Pancreas (tissue), 10 donors: ENCODE results near the gene KCNK5. TPM values are rescaled to one million over a fixed set of nuclear protein-coding genes. Genes with fewer than 3 reads are reported as not detected.

ENCODE experiments used
- ATAC-seq, 4 donors: fragments of 200-7000 bp; cut with Tn5 transposase; one replicate each; pipeline versions ENCODE4 v1.8.0 to v1.9.1; 2020; ENCODE audit warnings: mild to moderate bottlenecking in 4 of 4, moderate library complexity in 4 of 4
- DNase-seq, 6 donors: peaks; one replicate each; pipeline ENCODE4 v3.0.0-alpha.2; 2020
- FAIRE-seq: peaks from 2 replicates; lab custom pipeline; 2012; peaks lifted over from hg19 to GRCh38; lab: Jason Lieb, UNC
- H3K27ac ChIP-seq, 4 donors: fragments of 200-600 bp; sonication (generic); 1 replicate in 3 of 4; 2 replicates in 1 of 4; pipeline versions ENCODE4 v1.5.0 to v1.8.0; 2020
- H3K27me3 ChIP-seq, 4 donors: fragments of 200-600 bp; one replicate each; pipeline ENCODE4 v1.8.0; 2021
- H3K36me3 ChIP-seq, 3 donors: fragments of 200-600 bp; sonication (generic) in 1 of 3; one replicate each; pipeline versions ENCODE4 v1.5.0 to v1.8.0; 2020 to 2021
- H3K4me1 ChIP-seq, 3 donors: fragments of 200-600 bp; one replicate each; pipeline ENCODE4 v1.8.0; 2021
- H3K4me3 ChIP-seq, 4 donors: fragments of 200-600 bp; sonication (generic) in 2 of 4; one replicate each; pipeline versions ENCODE4 v1.5.0 to v1.8.0; 2020 to 2021
- H3K9me3 ChIP-seq, 4 donors: fragments of 200-600 bp; one replicate each; pipeline ENCODE4 v1.8.0; 2021
- CTCF ChIP-seq, 4 donors: fragments of 200-600 bp; sonication (generic) in 3 of 4; IDR thresholded peaks; one replicate each; pipeline versions ENCODE4 v1.5.0 to v1.8.0; 2021; ENCODE audit warnings: antibody characterized with exemption in 4 of 4
- WGBS, 2 donors: extraction: QIAGEN DNeasy Blood & Tissue Kit; methylation state at CpG; one replicate each; pipeline ENCODE4 v1.1.7; 2013; 5-methylcytosine and 5-hydroxymethylcytosine counted together
- intact Hi-C, 3 donors: fragments of 100-400 bp; cut with DNase I; formaldehyde crosslinking; loops; one replicate each; pipeline versions ENCODE4 v1.11.1 to v1.14.2; 2022
- polyA plus RNA-seq, 2 donors: library from polyadenylated mRNA; stranded (reverse); fragments of 200-250 nt; gene quantifications; one replicate each; pipeline ENCODE4 v1.2.3, GENCODE V29; 2013
- total RNA-seq, 6 donors: library from RNA; stranded (reverse); fragmentation: NEBNext Ultra II Directional in 4 of 6; extraction: Animal tissue kit (Norgen Biotek cat#: 25700) in 4 of 6; gene quantifications; one replicate each; pipeline versions ENCODE4 v1.2.1 to v1.2.4, GENCODE V29; 2021 to 2023
- donor health status: healthy with polysubstance abuse.
- donor health status: DM: no; HTN: no; CAD: no; lungs with moderate emphysema.
- donor health status: DM: no; HTN: no; CAD: no.
- donor health status: control.
- donor health status: control.
- donor health status: Bipolar disorder and iron deficiency.
- donor health status: DM: yes; HTN: yes; CAD: no.
- donor health status: DM: no; HTN: no; CAD: no.
- donor health status: DM: no; HTN: no; CAD: no.
- donor health status: DM: yes; HTN: yes; CAD: no.

KCNK5 gene
- total and polyA plus RNA-seq, 8 donors, result 10.8 to 32.4 (median 19.8) TPM

- no peaks in the 10 kb centered on the region for H3K36me3 ChIP-seq
These were observed 62.9 kb downstream of the KCNK5 start for GRCh38 chr6:39166189-39166911.

GRCh38 chr6:39157511-39157910 lies 71.8 kb downstream of the KCNK5 start:
- 77% methylated on average over 3 of the region's 3 CpGs for WGBS, 2 donors
- Histone ChIP-seq H3K9me3 (no peaks in the 10 kb centered on the region), H3K27ac (no peak overlapping the region), H3K36me3 (no peaks in the 10 kb centered on the region), H3K4me1 (no peaks in the 10 kb centered on the region), H3K4me3 (no peak overlapping the region), H3K27me3 (no peaks in the 10 kb centered on the region)
- intact Hi-C loops, result loop anchor here in 1 of 3 donors (10.0 kb wide), 1 partner anchor 183 kb away; no protein-coding TSS in a partner anchor
- FAIRE-seq (no peak), DNase-seq (no peak), ATAC-seq (no peak)
- TF ChIP-seq CTCF (IDR thresholded peaks at IDR 0.05), result no peak

More at GRCh38 chr6:39166189-39166911, 62.9 kb downstream of the KCNK5 start:
- TF ChIP-seq CTCF (IDR thresholded peaks at IDR 0.05), result peak; percentile 84 to 91 (median 87)
- Histone ChIP-seq H3K9me3 (no peaks in the 10 kb centered on the region), H3K4me1 (peaks cover 3 to 12% (median 4%) of the 10 kb centered on the region in 3 donors), H3K27me3 (no peaks in the 10 kb centered on the region), H3K27ac (no peak overlapping the region), H3K4me3 (no peak overlapping the region)
- intact Hi-C loops, result loop anchor here (2.0 to 10.0 kb wide), 3 partner anchors 136 to 138 kb away; no protein-coding TSS in a partner anchor
- FAIRE-seq (no peak), ATAC-seq (peak; percentile 51 to 90 (median 77)), DNase-seq (peak; percentile 68 to 98 (median 88))
- 29 to 34% methylated on average over 20 of the region's 20 CpGs for WGBS, 2 donors

GRCh38 chr6:39156801-39157200 lies 72.5 kb downstream of the KCNK5 start:
- H3K4me1 ChIP-seq, result no peaks in the 10 kb centered on the region
- no peak for FAIRE-seq
- H3K9me3 ChIP-seq, result no peaks in the 10 kb centered on the region
- ATAC-seq, result no peak
- 76 to 83% methylated on average over 3 of the region's 3 CpGs for WGBS, 2 donors
- no peak overlapping the region for H3K27ac ChIP-seq
- intact Hi-C loops, result loop anchor here in 1 of 3 donors (10.0 kb wide), 1 partner anchor 182 kb away; no protein-coding TSS in a partner anchor
- TF ChIP-seq CTCF (IDR thresholded peaks at IDR 0.05), result no peak
- no peaks in the 10 kb centered on the region for H3K36me3 ChIP-seq
- no peak for DNase-seq
- no peak overlapping the region for H3K4me3 ChIP-seq
- no peaks in the 10 kb centered on the region for H3K27me3 ChIP-seq

- Histone ChIP-seq H3K27me3 (no peaks in the 10 kb centered on the region), H3K4me1 (no peaks in the 10 kb centered on the region), H3K9me3 (no peaks in the 10 kb centered on the region), H3K4me3 (no peak overlapping the region), H3K27ac (no peak overlapping the region), H3K36me3 (no peaks in the 10 kb centered on the region)
- WGBS, 2 donors, result 63 to 81% methylated on average over 4 of the region's 4 CpGs
- TF ChIP-seq CTCF (IDR thresholded peaks at IDR 0.05), result no peak
- ATAC-seq (no peak), DNase-seq (no peak), FAIRE-seq (no peak)
- intact Hi-C loops, result loop anchor here in 1 of 3 donors (10.0 kb wide), 1 partner anchor 180 kb away; no protein-coding TSS in a partner anchor
These were observed 74.6 kb downstream of the KCNK5 start for GRCh38 chr6:39154705-39155104.
